Measurements from ENCODE around the gene SESN2. TPM values are rescaled to one million over a fixed set of nuclear protein-coding genes. Genes with fewer than 3 reads are reported as not detected.

Gene SESN2
- polyA plus RNA-seq, 3 donors, result 15.0 to 20.0 (median 18.5) TPM

GRCh38 chr1:28282426-28283407, 23.4 kb downstream of the SESN2 start:
- DNase-seq (ENCODE audit: low read depth in 3 of 3, low spot score in 2 of 3), result no peak

- no peak for DNase-seq (ENCODE audit: low read depth in 3 of 3, low spot score in 2 of 3)
Measured at GRCh38 chr1:28286111-28286510, 26.8 kb downstream of the SESN2 start.

- no peak for DNase-seq (ENCODE audit: low read depth in 3 of 3, low spot score in 2 of 3)
Measured at GRCh38 chr1:28288487-28288886, 29.2 kb downstream of the SESN2 start.

- no peak for DNase-seq (ENCODE audit: low read depth in 3 of 3, low spot score in 2 of 3)
Measured at GRCh38 chr1:28290851-28291250, 31.5 kb downstream of the SESN2 start.

- DNase-seq (ENCODE audit: low read depth in 3 of 3, low spot score in 2 of 3), result no peak
Measured at GRCh38 chr1:28291711-28292110, 32.4 kb downstream of the SESN2 start.

- DNase-seq (ENCODE audit: low read depth in 3 of 3, low spot score in 2 of 3), result no peak
Measured at GRCh38 chr1:28295936-28296335, 36.6 kb downstream of the SESN2 start.

- DNase-seq (ENCODE audit: low read depth in 3 of 3, low spot score in 2 of 3), result peak; percentile 58 to 85 (median 80)
Measured at GRCh38 chr1:28296401-28297261, 37.3 kb downstream of the SESN2 start.

GRCh38 chr1:28297826-28298225, 38.5 kb downstream of the SESN2 start:
- DNase-seq (ENCODE audit: low read depth in 3 of 3, low spot score in 2 of 3), result no peak

- DNase-seq (ENCODE audit: low read depth in 3 of 3, low spot score in 2 of 3), result no peak
Measured at GRCh38 chr1:28298438-28298837, 39.1 kb downstream of the SESN2 start.

- no peak for DNase-seq (ENCODE audit: low read depth in 3 of 3, low spot score in 2 of 3)
Measured at GRCh38 chr1:28301368-28302174, 42.3 kb downstream of the SESN2 start.

GRCh38 chr1:28302247-28302646, 42.9 kb downstream of the SESN2 start:
- DNase-seq (ENCODE audit: low read depth in 3 of 3, low spot score in 2 of 3), result no peak

- no peak for DNase-seq (ENCODE audit: low read depth in 3 of 3, low spot score in 2 of 3)
Measured at GRCh38 chr1:28306301-28306949, 47.1 kb downstream of the SESN2 start.

GRCh38 chr1:28308750-28309149, 49.4 kb downstream of the SESN2 start:
- DNase-seq (ENCODE audit: low read depth in 3 of 3, low spot score in 2 of 3), result no peak

- DNase-seq (ENCODE audit: low read depth in 3 of 3, low spot score in 2 of 3), result no peak
Measured at GRCh38 chr1:28309702-28310101, 50.4 kb downstream of the SESN2 start.

GRCh38 chr1:28313702-28314546, 54.6 kb downstream of the SESN2 start:
- no peak for DNase-seq (ENCODE audit: low read depth in 3 of 3, low spot score in 2 of 3)

GRCh38 chr1:28314547-28314941, 55.2 kb downstream of the SESN2 start:
- DNase-seq (ENCODE audit: low read depth in 3 of 3, low spot score in 2 of 3), result no peak

GRCh38 chr1:28317014-28317413, 57.7 kb downstream of the SESN2 start:
- no peak for DNase-seq (ENCODE audit: low read depth in 3 of 3, low spot score in 2 of 3)

GRCh38 chr1:28322194-28322593, 62.9 kb downstream of the SESN2 start:
- peak; percentile 39 to 50 (median 43) for DNase-seq (ENCODE audit: low read depth in 3 of 3, low spot score in 2 of 3)

- DNase-seq (ENCODE audit: low read depth in 3 of 3, low spot score in 2 of 3), result no peak
Measured at GRCh38 chr1:28323720-28324119, 64.4 kb downstream of the SESN2 start.

Measured in right renal cortex interstitium (tissue), 3 donors.